AG09309 (cell line): ENCODE measurements around the gene DYNC1LI2.

Source experiments
- DNase-seq: peaks from one replicate; pipeline ENCODE4 v3.0.0-alpha.2; 2010; ENCODE audit warnings: low read depth
- H3K4me3 ChIP-seq: 2 replicates; pipeline ENCODE4 v1.5.1; 2011; ENCODE audit warnings: mild to moderate bottlenecking, low read depth, low read length, moderate library complexity; ENCODE audit not compliant: control insufficient read depth
- CTCF ChIP-seq: IDR thresholded peaks from 2 replicates; pipeline ENCODE4 v1.5.1; 2011; ENCODE audit warnings: mild to moderate bottlenecking, low read depth, low read length, inconsistent platforms; ENCODE audit not compliant: insufficient read depth, control insufficient read depth; ENCODE audit errors: missing control alignments

The DYNC1LI2 gene

GRCh38 chr16:66751992-66752322 is 548 bp upstream of the DYNC1LI2 start:
- no peak for DNase-seq
- TF ChIP-seq CTCF, result no peak
- H3K4me3 ChIP-seq, result peak overlapping the region; percentile 7

GRCh38 chr16:66751053-66751302 is 431 bp downstream of the DYNC1LI2 start:
- DNase-seq, result no peak
- no peak for TF ChIP-seq CTCF
- peak overlapping the region; percentile 81 for H3K4me3 ChIP-seq

- no peak for TF ChIP-seq CTCF
- no peak for DNase-seq
- H3K4me3 ChIP-seq, result peak overlapping the region; percentile 81
Observed at GRCh38 chr16:66750279-66751052, 943 bp downstream of the DYNC1LI2 start.

- DNase-seq, result no peak
- no peak overlapping the region for H3K4me3 ChIP-seq
- TF ChIP-seq CTCF, result no peak
Observed at GRCh38 chr16:66746682-66747081, 4.7 kb downstream of the DYNC1LI2 start.

- no peak overlapping the region for H3K4me3 ChIP-seq
- TF ChIP-seq CTCF, result no peak
- DNase-seq, result no peak
Observed at GRCh38 chr16:66746048-66746447, 5.4 kb downstream of the DYNC1LI2 start.

GRCh38 chr16:66741950-66742808 is 9.2 kb downstream of the DYNC1LI2 start:
- H3K4me3 ChIP-seq, result no peak overlapping the region
- no peak for DNase-seq
- no peak for TF ChIP-seq CTCF
